AG04450 (cell line): Measurements from ENCODE around the gene PEX26. TPM values are rescaled to one million over a fixed set of nuclear protein-coding genes. Genes with fewer than 3 reads are reported as not detected.
"Not testable (repeated sequence)": the region's sequence is repeated elsewhere in the genome, so short reads cannot be mapped to it uniquely, and the experiment has no call there.

Experiments used
- CTCF ChIA-PET: fragments of 300-600, 350-600 bp; formaldehyde crosslinking; extraction: SDS; loops from one replicate; lab custom pipeline; 2022; ENCODE audit warnings: antibody characterized with exemption, inconsistent platforms; lab: Charles Lee
- POLR2A ChIA-PET: fragments of 350-600 bp; formaldehyde crosslinking; extraction: SDS; loops from one replicate; lab custom pipeline; 2021; ENCODE audit warnings: antibody characterized with exemption, inconsistent platforms; lab: Yijun Ruan, JAX
- DNase-seq: peaks from one replicate; pipeline ENCODE4 v3.0.0-alpha.2; 2011; ENCODE audit warnings: low read depth, low spot score
- H3K27ac ChIP-seq: one replicate; pipeline ENCODE4 v1.5.1; 2012; ENCODE audit warnings: low read depth, low read length, control low read depth
- H3K27me3 ChIP-seq: one replicate; pipeline ENCODE4 v1.6.0; 2012; ENCODE audit warnings: low read length; ENCODE audit not compliant: control insufficient read depth, insufficient read depth
- H3K4me3 ChIP-seq: 2 replicates; pipeline ENCODE4 v1.5.1; 2011; ENCODE audit warnings: mild to moderate bottlenecking, low read depth, low read length, control low read depth
- H3K9me3 ChIP-seq: 2 replicates; pipeline ENCODE4 v1.5.1; 2012; ENCODE audit warnings: low read length; ENCODE audit not compliant: control insufficient read depth, insufficient read depth
- polyA plus RNA-seq: library from polyadenylated mRNA; depleted of rRNA; stranded (reverse); fragments of >200 nt; gene quantifications from 2 replicates; pipeline ENCODE4 v1.2.3, GENCODE V29; 2011
- TF ChIP-seq, protein P1 (sequence below): IDR thresholded peaks from 2 replicates; pipeline ENCODE4 v1.5.1; 2011; ENCODE audit warnings: low read depth, low read length, control low read depth, inconsistent platforms

The PEX26 gene
- polyA plus RNA-seq, 1 experiment, result 20.8 TPM

- POLR2A ChIA-PET, result interaction anchor here (1.2 kb wide), 1 partner anchor 32 kb away, joined by 4 read pairs; no protein-coding TSS in a partner anchor
These were observed 14.5 kb upstream of the PEX26 start for GRCh38 chr22:18063306-18063705.

DNA sequence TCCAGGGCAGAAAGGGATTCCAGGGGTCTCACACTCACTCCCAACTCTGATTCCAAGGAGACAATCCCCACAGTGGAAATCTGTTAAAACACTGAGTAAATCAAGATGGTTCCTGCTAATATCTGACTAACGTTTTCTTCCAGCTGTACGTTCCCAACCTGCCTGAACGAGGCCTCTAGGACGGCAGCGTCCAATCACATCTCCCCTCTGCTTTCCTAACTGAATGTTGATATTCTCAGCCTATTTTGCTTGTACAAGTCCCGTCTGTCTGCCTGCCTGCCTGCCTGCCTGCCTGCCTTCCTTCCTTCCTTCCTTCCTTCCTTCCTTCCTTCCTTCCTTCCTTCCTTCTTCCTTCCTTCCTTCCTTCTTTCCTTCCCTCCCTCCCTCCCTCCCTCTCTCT, 14.1 kb upstream of the PEX26 start:
- CTCF ChIA-PET, result interaction anchor here (1.0 to 2.2 kb wide), 2 partner anchors 12 to 38 kb away, joined by 3 to 8 read pairs; no protein-coding TSS in a partner anchor
- H3K9me3 ChIP-seq, DNase-seq, H3K4me3 ChIP-seq, H3K27ac ChIP-seq, POLR2A ChIA-PET, H3K27me3 ChIP-seq: not testable (repeated sequence)

More at GRCh38 chr22:18063306-18063705, 14.5 kb upstream of the PEX26 start:
- CTCF ChIA-PET, result interaction anchor here (0.5 to 2.2 kb wide), 3 partner anchors 13 to 59 kb away, joined by 3 to 8 read pairs (median 3); no protein-coding TSS in a partner anchor
- TF ChIP-seq, protein P1, sequence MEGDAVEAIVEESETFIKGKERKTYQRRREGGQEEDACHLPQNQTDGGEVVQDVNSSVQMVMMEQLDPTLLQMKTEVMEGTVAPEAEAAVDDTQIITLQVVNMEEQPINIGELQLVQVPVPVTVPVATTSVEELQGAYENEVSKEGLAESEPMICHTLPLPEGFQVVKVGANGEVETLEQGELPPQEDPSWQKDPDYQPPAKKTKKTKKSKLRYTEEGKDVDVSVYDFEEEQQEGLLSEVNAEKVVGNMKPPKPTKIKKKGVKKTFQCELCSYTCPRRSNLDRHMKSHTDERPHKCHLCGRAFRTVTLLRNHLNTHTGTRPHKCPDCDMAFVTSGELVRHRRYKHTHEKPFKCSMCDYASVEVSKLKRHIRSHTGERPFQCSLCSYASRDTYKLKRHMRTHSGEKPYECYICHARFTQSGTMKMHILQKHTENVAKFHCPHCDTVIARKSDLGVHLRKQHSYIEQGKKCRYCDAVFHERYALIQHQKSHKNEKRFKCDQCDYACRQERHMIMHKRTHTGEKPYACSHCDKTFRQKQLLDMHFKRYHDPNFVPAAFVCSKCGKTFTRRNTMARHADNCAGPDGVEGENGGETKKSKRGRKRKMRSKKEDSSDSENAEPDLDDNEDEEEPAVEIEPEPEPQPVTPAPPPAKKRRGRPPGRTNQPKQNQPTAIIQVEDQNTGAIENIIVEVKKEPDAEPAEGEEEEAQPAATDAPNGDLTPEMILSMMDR, result no peak
- DNase-seq, result no peak
- H3K27ac ChIP-seq, result no peak overlapping the region
- no peak overlapping the region for H3K4me3 ChIP-seq
- H3K27me3 ChIP-seq, result no peaks in the 10 kb centered on the region
- no peaks in the 10 kb centered on the region for H3K9me3 ChIP-seq

DNA sequence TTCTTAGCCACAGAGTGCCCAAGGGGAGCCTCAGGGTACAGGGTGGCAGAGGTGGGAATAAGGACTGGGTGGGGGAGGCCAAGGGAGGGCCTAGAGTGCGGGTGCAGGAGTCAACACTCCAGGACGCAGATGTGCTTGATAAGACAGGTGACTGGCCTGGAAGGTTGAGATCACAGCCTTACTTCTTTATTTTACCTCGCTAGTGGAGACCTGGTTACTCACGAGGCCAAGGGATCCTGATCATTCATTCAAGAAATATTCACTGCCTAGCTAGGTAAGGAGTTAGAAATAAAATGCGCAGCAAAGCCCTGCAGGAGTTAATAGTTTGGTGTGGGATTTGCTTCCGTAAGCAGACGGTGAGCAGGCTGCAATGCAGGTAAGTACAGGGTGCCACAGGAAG, 13.2 kb upstream of the PEX26 start:
- TF ChIP-seq, protein P1, result no peak
- Histone ChIP-seq H3K4me3 (no peak overlapping the region), H3K9me3 (no peaks in the 10 kb centered on the region), H3K27ac (no peak overlapping the region), H3K27me3 (no peaks in the 10 kb centered on the region)
- ChIA-PET POLR2A (no interaction called here), CTCF (interaction anchor here (1.1 to 2.0 kb wide), 2 partner anchors 11 to 234 kb away, joined by 3 to 15 read pairs; no protein-coding TSS in a partner anchor)
- DNase-seq, result no peak

GRCh38 chr22:18065256-18065655, 12.5 kb upstream of the PEX26 start:
- DNase-seq, result no peak
- ChIA-PET CTCF (interaction anchor here (0.6 to 2.0 kb wide), 3 partner anchors 8 to 235 kb away, joined by 3 to 15 read pairs (median 4); no protein-coding TSS in a partner anchor), POLR2A (no interaction called here)
- Histone ChIP-seq H3K4me3 (no peak overlapping the region), H3K9me3 (no peaks in the 10 kb centered on the region), H3K27ac (no peak overlapping the region), H3K27me3 (no peaks in the 10 kb centered on the region)
- TF ChIP-seq, protein P1, result no peak

DNA sequence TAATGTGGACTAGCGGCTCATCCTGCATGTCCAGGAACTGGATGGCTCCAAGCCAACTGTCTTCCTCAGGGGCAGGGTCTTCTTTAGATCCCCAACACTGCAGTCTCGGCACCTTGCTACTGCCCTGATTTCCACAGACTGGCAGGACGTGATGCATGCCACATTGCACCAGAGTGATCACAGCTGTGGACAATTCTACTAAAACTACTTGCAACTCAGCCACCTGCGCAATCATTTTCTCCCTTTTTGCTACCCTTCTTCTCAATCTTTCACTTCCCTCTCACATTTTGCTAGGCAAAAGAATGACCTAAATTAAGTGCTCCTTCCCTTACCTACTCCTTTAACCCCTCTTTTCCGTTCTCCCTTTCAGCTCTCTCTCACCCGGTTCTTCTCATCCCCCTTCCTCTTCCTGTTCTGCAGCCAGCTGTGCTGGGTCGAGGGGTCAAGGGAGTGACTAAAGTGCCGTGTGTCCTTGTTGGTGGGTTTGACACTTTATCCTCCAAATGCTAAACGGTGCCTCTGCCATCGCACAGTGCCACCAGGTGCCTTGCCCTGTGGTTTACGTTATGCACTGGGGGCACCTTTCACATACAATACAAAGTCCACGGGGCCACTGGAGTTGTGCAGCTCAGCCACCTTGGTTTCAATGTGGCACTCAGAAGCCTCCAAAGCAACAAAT, 11.5 kb upstream of the PEX26 start:
- H3K27me3 ChIP-seq, result no peaks in the 10 kb centered on the region
- no peaks in the 10 kb centered on the region for H3K9me3 ChIP-seq
- TF ChIP-seq, protein P1, result no peak
- no peak for DNase-seq
- ChIA-PET CTCF (interaction anchor here (2.0 kb wide), 1 partner anchor 10 kb away, joined by 15 read pairs; no protein-coding TSS in a partner anchor), POLR2A (no interaction called here)
- H3K4me3 ChIP-seq, result no peak overlapping the region
- no peak overlapping the region for H3K27ac ChIP-seq
